ENCODE results near the gene AQP2.
A peak's percentile ranks its signal among the peaks of the same experiment; 100 is the strongest.

AQP2 gene

DNA sequence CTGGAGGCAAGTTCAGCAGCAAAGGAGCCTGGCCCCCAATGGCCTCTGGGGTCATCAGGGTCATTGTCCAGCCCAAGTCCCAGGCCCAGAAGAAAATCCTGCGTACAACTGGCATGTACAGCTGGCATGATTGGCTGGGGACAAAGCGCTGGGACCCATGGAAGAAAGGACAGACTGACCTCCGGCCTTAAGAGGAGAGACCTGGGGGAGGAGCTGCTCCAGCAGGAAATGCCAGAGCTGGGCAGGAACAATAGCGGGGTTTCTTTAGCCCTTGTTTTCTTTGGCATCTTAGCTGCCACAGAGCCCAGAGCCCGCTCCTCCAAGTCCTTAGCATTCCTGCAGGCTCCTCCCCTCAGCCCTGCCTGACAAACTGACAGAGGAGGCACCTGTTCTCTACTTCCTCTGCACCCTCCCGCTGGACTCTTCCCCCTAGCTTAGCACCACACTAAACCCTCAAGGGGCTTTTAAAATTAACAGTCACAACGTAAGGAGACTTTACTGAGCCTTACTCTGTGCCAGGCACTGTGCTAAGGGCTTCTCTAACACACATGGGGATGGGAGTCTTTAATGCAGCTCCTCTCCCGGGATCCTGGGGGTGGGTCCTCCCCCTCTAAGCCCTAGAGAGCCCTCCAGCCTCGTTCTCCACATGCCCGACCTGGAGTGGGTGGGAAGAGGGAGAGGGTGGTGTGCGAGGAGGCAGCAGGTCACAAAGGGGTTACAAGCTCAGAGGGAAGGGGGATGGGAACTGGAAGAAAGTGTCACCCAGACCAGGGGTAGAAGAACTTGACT is 9.3 kb downstream of the AQP2 start:
- DNase-seq = no peak

GRCh38 chr12:49960474-49961110 is 10.1 kb downstream of the AQP2 start:
- DNase-seq = no peak

GRCh38 chr12:49961111-49961922 is 10.8 kb downstream of the AQP2 start, which contains the start of gene AQP5:
Gene AQP5 (plus strand): TSS chr12:49961872. CDS start chr12:49962018, 146 bp downstream.
- no peak for DNase-seq

DNA sequence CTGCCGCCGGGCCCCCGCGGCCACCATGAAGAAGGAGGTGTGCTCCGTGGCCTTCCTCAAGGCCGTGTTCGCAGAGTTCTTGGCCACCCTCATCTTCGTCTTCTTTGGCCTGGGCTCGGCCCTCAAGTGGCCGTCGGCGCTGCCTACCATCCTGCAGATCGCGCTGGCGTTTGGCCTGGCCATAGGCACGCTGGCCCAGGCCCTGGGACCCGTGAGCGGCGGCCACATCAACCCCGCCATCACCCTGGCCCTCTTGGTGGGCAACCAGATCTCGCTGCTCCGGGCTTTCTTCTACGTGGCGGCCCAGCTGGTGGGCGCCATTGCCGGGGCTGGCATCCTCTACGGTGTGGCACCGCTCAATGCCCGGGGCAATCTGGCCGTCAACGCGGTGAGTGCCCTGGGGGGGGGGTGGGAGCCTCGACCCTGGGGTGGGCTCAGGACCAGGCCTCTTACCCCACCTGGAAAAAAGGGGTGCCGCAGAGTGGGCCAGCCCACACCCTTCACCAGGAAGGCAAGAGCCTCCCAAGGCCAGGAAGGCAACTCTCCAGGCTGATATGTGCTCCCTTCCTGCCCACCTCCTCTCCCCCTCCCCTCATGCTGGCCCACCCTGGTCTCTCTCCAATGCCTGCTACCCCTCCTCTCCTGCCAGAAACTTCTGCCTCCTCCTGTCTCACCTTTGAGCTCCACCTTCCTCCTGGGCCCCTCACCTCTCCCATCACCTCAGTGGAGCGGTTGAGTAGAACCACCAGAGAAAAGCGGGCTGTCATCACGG is 11.6 kb downstream of the AQP2 start:
- no peak for DNase-seq

- DNase-seq = no peak
Observed at GRCh38 chr12:49962861-49963765, 12.6 kb downstream of the AQP2 start.

DNA sequence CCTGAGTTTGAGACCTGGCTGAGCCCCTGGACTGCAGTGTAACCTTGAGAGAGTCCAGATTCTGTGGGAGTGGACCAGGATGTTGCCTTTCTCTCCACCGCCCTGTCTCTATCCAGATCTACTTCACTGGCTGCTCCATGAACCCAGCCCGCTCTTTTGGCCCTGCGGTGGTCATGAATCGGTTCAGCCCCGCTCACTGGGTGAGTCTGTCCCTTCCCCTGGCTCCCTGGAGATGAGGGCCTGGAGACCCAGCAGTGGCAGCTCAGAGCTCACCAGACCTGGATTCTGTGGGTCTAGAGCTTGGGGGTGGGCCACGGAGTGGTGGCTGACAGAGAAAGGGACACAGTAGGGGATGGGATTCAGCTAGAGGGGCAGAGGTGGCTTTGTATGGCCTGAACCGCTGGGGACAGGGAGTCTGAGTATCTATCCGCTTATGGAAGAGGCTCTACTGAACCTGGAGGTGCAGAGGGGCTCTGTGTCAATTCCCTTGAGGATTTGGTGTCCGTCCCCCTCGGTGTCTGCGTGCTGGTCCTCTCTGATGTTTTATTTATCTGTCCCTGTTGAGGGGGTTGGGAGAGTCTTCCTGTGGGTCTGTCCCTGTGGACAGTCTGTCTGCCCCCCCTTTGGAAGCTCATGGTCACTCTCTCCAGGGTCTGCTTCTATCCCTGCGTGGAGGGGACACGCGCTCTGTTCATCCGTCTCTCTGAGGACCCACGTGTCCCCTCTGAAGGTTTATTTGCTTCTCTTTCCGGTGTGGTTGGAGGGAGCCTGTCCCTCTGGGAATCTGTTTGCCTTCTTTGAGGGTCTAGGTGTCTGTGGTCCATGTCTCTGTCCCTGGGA is 13.7 kb downstream of the AQP2 start:
- no peak for DNase-seq

DNA sequence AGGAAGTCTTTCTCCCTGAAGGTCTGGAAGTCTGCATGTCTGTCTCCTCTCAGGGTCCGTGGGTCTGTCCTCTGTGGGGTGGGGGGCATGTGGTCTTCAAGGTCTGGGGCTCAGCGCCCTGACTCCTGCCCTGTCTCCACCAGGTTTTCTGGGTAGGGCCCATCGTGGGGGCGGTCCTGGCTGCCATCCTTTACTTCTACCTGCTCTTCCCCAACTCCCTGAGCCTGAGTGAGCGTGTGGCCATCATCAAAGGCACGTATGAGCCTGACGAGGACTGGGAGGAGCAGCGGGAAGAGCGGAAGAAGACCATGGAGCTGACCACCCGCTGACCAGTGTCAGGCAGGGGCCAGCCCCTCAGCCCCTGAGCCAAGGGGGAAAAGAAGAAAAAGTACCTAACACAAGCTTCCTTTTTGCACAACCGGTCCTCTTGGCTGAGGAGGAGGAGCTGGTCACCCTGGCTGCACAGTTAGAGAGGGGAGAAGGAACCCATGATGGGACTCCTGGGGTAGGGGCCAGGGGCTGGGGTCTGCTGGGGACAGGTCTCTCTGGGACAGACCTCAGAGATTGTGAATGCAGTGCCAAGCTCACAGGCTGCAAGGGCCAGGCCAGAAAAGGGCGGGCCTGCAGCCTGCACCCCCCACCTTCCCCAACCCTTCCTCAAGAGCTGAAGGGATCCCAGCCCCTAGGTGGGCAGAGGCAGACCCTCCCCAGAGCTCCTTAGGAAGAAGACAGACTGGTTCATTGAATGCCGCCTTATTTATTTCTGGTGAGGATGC is 14.5 kb downstream of the AQP2 start:
- no peak for DNase-seq

DNA sequence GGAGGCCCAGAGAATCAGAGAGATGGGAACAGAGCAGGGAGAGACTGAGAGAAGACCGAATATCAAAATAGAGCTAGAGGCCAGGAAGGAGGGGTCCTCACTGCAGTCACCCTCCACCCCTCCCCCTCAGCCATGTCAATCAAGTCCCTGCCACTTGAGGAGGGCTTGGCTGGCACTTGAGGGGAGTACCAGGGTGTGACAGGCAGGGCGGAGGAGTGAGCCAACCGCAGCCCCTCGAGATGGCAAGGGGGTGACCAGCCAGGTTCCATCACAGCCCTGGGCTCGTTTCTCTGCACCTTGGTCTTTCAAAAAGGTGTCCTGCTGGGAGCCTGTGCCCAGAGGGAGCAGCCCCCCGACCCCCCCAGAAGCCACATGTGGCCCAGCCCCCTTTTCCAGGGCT is 15.3 kb downstream of the AQP2 start:
- DNase-seq = no peak

- no peak for DNase-seq
Observed at GRCh38 chr12:49966511-49967041, 16.0 kb downstream of the AQP2 start.

DNA sequence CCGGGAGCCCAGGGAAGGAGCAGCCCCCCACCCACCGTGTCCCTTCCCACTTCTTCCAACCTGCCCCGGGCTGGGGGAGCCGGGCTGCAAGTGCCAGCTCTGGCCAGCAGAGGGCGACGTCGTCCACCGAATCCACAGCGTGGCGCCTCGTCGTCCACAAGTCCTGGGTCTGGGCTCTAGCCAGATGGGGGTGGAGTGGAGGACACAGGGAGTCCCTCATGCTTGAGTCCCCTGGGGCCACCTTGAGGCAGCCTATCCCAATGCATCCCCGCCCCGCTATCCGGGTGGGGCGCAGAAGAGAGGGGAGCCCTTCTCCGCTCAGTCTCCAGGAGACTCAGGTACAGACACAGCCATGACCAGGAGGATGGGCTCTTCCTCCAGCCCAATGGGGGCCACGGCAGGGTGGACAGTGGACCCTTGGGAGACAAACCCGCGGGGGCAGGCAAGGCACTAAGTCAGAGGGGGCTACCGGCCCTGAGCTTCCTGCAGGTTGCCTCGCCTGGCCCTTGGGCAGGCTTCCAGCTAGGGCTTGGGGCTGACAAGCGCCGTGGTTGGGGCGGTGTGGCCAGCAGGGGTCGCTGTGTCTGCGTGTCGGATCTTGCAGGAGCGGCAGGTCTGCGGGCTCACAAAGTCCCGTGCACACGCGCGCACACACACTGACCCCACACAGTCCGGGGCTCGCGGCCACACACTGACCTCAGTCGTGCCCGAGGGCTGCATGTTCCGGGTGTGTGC is 16.7 kb downstream of the AQP2 start:
- DNase-seq = peak; percentile 89

DNA sequence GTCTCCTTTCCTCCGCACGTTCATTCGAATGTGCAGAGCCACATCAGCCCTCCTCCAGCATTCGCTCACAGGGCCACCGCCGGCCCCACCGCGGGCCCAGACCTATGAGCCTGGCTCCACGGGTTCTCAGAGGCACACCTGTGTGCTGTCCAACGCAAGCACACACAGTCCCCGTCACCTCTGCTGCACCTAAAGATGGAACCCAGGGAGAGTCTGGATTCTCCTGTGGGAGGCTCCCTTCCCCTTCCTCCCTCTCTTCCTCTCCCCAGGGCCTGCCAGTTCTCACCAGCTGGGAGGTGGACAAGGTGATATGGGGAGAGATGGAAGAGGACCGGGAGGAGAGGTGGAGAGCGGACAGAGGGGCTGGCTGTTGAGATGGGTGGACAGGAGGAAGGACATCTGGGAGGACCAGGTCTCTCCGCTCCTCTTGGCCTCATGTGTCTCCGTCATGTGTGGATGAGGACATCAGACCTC is 17.3 kb downstream of the AQP2 start:
- no peak for DNase-seq

- DNase-seq = no peak
Observed at GRCh38 chr12:49968471-49968870, 17.9 kb downstream of the AQP2 start.

- no peak for DNase-seq
Observed at GRCh38 chr12:49969027-49969426, 18.5 kb downstream of the AQP2 start.

- no peak for DNase-seq
Observed at GRCh38 chr12:49969651-49970429, 19.3 kb downstream of the AQP2 start.

DNA sequence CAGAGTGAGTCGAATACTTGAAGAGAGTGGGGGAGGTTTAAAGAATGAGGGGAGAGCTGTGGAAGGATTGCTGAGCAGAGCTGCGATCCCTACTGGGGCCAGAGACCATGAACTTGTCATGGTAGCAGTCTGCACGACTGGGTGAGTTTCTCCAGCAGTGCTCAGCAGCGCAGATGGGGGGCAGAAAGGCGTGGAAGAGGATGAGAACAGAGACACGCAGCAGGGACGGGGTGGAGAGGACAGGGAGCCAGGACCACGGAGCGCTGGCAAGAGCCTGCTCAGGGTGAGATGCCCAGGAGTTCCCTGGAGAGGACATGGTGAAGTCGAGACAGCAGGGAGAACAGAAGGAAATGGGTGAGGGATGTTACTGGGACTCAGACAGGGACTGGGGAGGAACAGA is 20.1 kb downstream of the AQP2 start:
- no peak for DNase-seq

DNA sequence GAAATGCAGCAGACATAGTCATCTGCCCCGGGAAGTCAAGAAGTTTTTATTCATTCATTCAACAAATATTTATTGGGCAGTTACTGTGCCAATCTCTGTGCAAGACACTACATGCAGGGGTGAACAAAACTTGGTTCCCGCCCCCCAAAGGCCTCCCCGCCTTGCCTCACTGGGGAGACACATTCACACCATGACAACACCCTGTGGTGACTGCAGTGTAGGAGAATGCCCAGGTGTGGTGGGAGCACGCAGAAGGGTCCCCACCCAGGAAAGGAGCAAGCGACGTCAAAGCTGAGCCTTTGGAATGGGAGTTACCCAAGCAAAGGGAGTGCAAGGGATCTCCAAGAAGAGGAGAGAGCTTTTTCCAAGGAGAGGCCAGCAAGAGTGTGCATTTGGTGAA is 20.6 kb downstream of the AQP2 start:
- DNase-seq = no peak

DNA sequence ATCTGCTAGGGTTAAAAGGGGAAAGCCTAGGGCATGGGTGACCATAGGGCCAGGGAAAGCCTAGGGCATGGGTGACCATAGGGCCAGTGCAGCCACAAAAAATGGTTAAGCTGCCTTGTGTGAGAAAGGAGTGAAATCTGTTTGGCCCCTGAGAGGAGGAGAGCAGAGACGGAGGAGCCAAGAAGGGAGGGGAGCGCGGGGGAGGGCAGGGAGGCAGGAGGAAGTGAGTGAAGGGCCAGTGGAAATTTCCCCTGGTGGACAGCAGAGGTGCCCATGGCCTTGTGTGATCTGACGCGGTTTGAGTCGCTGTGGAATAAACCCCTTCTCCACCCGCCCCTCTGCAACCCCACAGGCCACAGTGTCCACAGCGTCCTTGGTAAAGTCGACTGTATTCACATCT is 21.6 kb downstream of the AQP2 start:
- DNase-seq = no peak
